Glutamatergic neuron (in vitro differentiated cells): ENCODE measurements around the gene FBXL13. TPM values are rescaled to one million over a fixed set of nuclear protein-coding genes. Genes with fewer than 3 reads are reported as not detected.

ENCODE experiments used
- DNase-seq: peaks from one replicate; pipeline ENCODE4 v3.0.0; 2022
- H3K27ac Mint-ChIP-seq: one replicate; pipeline ENCODE4 v1.8.0; 2020; ENCODE audit warnings: mild to moderate bottlenecking, mixed read lengths, inconsistent platforms; ENCODE audit not compliant: unreplicated experiment
- H3K27me3 Mint-ChIP-seq: one replicate; pipeline ENCODE4 v1.8.0; 2020; ENCODE audit warnings: mild to moderate bottlenecking, moderate library complexity, mixed read lengths, inconsistent platforms; ENCODE audit not compliant: unreplicated experiment
- H3K36me3 Mint-ChIP-seq: one replicate; pipeline ENCODE4 v1.8.0; 2020; ENCODE audit warnings: mild to moderate bottlenecking, mixed read lengths, inconsistent platforms; ENCODE audit not compliant: unreplicated experiment
- H3K4me1 Mint-ChIP-seq: one replicate; pipeline ENCODE4 v1.8.0; 2020; ENCODE audit warnings: mild to moderate bottlenecking, low read depth, mixed read lengths, inconsistent platforms; ENCODE audit not compliant: unreplicated experiment
- H3K4me3 Mint-ChIP-seq: one replicate; pipeline ENCODE4 v1.8.0; 2020; ENCODE audit warnings: mild to moderate bottlenecking, mixed read lengths, inconsistent platforms; ENCODE audit not compliant: unreplicated experiment
- H3K9me3 Mint-ChIP-seq: one replicate; pipeline ENCODE4 v1.8.0; 2020; ENCODE audit warnings: mild to moderate bottlenecking, moderate library complexity, mixed read lengths, inconsistent platforms; ENCODE audit not compliant: unreplicated experiment
- CTCF ChIP-seq: fragments of 200-600 bp; sonication (generic); IDR thresholded peaks from one replicate; pipeline ENCODE4 v1.5.0; 2021; ENCODE audit not compliant: partially characterized antibody, unreplicated experiment
- total RNA-seq: library from RNA; stranded (reverse); fragmentation: NEBNext Ultra II Directional; extraction: Animal tissue kit (Norgen Biotek cat#: 25700); gene quantifications from one replicate; pipeline ENCODE4 v1.2.1, GENCODE V29; 2021; ENCODE audit not compliant: unreplicated experiment

The FBXL13 gene
- total RNA-seq, 1 donor from 2014 or later: 1.1 TPM

DNA sequence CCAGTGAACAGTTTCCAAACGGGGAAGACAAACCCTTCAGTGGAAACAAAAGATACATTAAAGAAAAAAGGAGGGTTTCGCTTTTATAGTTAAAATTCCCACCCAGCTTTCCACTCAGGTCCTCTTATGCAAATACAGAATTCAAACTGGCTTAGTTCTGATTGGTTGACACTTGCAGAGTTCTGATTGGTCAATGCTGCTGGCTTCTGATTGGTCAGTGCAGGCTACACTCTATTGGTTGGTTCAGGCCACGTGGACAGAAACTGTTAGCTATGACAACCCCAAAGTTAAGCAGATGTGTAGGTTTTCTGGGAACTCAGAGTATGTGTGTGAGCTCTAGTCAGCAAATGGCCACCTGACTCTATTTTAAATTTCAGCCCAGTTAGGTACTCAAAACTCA lies 80.0 kb downstream of the FBXL13 start:
- no peak overlapping the region for H3K27ac Mint-ChIP-seq
- H3K4me3 Mint-ChIP-seq: no peak overlapping the region
- no peak for DNase-seq
- H3K27me3 Mint-ChIP-seq: no peaks in the 10 kb centered on the region
- no peaks in the 10 kb centered on the region for H3K36me3 Mint-ChIP-seq
- no peaks in the 10 kb centered on the region for H3K4me1 Mint-ChIP-seq
- TF ChIP-seq CTCF: no peak
- no peaks in the 10 kb centered on the region for H3K9me3 Mint-ChIP-seq

DNA sequence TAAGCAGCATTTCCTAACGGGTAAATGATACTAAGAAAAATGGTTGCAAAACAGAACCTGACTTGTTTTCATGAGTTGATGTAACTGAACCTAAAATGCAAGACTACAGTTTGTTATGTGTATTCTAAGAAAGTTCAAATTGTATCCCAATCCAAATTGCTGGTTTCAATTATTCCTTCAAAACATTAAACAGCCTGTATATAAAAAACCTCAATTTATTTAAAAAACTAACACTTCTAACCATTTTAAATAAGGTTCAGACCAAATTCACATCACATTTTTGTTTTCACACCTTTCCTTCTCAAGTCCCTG lies 80.9 kb downstream of the FBXL13 start:
- H3K27ac Mint-ChIP-seq: no peak overlapping the region
- no peaks in the 10 kb centered on the region for H3K9me3 Mint-ChIP-seq
- no peak overlapping the region for H3K4me3 Mint-ChIP-seq
- DNase-seq: no peak
- H3K4me1 Mint-ChIP-seq: no peaks in the 10 kb centered on the region
- H3K36me3 Mint-ChIP-seq: no peaks in the 10 kb centered on the region
- no peaks in the 10 kb centered on the region for H3K27me3 Mint-ChIP-seq
- TF ChIP-seq CTCF: no peak

GRCh38 chr7:102992938-102993717 lies 81.5 kb downstream of the FBXL13 start:
- Mint-ChIP-seq H3K4me1 (no peaks in the 10 kb centered on the region), H3K27me3 (no peaks in the 10 kb centered on the region), H3K36me3 (no peaks in the 10 kb centered on the region), H3K9me3 (no peaks in the 10 kb centered on the region), H3K4me3 (no peak overlapping the region), H3K27ac (no peak overlapping the region)
- DNase-seq: no peak
- no peak for TF ChIP-seq CTCF

GRCh38 chr7:102992509-102992937 lies 82.1 kb downstream of the FBXL13 start:
- H3K4me1 Mint-ChIP-seq: no peaks in the 10 kb centered on the region
- no peak overlapping the region for H3K27ac Mint-ChIP-seq
- no peaks in the 10 kb centered on the region for H3K9me3 Mint-ChIP-seq
- TF ChIP-seq CTCF: no peak
- no peak for DNase-seq
- H3K4me3 Mint-ChIP-seq: no peak overlapping the region
- H3K27me3 Mint-ChIP-seq: no peaks in the 10 kb centered on the region
- no peaks in the 10 kb centered on the region for H3K36me3 Mint-ChIP-seq

GRCh38 chr7:102991540-102992214 lies 82.9 kb downstream of the FBXL13 start:
- no peak for DNase-seq
- Mint-ChIP-seq H3K27ac (no peak overlapping the region), H3K27me3 (no peaks in the 10 kb centered on the region), H3K4me1 (no peaks in the 10 kb centered on the region), H3K9me3 (no peaks in the 10 kb centered on the region), H3K4me3 (no peak overlapping the region), H3K36me3 (no peaks in the 10 kb centered on the region)
- TF ChIP-seq CTCF: no peak
